HEK293 (cell line): ENCODE measurements around the gene DKK3.

Source experiments
- CTCF ChIP-seq: fragments of 450-650 bp; formaldehyde crosslinking; IDR thresholded peaks from 2 replicates; pipeline ENCODE4 v1.5.1; 2016; ENCODE audit warnings: missing biosample characterization, missing genetic modification characterization
- PRDM10 ChIP-seq: fragments of 450-650 bp; formaldehyde crosslinking; IDR thresholded peaks from 2 replicates; pipeline ENCODE4 v1.5.1; 2016; ENCODE audit warnings: missing biosample characterization, missing genetic modification characterization
- PRDM6 ChIP-seq: fragments of 450-650 bp; formaldehyde crosslinking; IDR thresholded peaks from 2 replicates; pipeline ENCODE4 v1.5.1; 2017; ENCODE audit warnings: missing biosample characterization, missing genetic modification characterization
- TSHZ1 ChIP-seq: fragments of 450-650 bp; formaldehyde crosslinking; IDR thresholded peaks from 2 replicates; pipeline ENCODE4 v1.5.1; 2016; ENCODE audit warnings: missing biosample characterization, missing genetic modification characterization, borderline replicate concordance
- ZNF24 ChIP-seq: fragments of 450-650 bp; formaldehyde crosslinking; IDR thresholded peaks from 2 replicates; pipeline ENCODE4 v1.5.1; 2016; ENCODE audit warnings: missing biosample characterization, missing genetic modification characterization

GRCh38 chr11:11977206-11977938, 31.1 kb downstream of the DKK3 start:
- TF ChIP-seq CTCF (tag by site-specific recombination) (no peak), PRDM10 (tag by site-specific recombination) (no peak), PRDM6 (tag by site-specific recombination) (no peak), ZNF24 (tag by site-specific recombination) (no peak), TSHZ1 (tag by site-specific recombination) (no peak)
